Measurements from ENCODE around the gene EVA1B. TPM values are rescaled to one million over a fixed set of nuclear protein-coding genes. Genes with fewer than 3 reads are reported as not detected.
A peak's percentile ranks its signal among the peaks of the same experiment; 100 is the strongest.

EVA1B gene
- total and polyA plus RNA-seq, 2 of the 13 experiments (the other 11 are each of a cell fraction or from before 2014, with no cell fraction given): 3.9 to 6.6 TPM

- peak; percentile 31; the same call in 1 of the 2 replicates for TF ChIP-seq CTCF (CRISPR knock-in tag; IDR thresholded peaks at IDR 0.05)
- TF ChIP-seq PPARG (CRISPR knock-in tag; conservative IDR thresholded peaks at IDR 0.05): peak; percentile 59; the same call in 1 of the 2 replicates
- TF ChIP-seq CENPBD1 (CRISPR knock-in tag; IDR thresholded peaks at IDR 0.05; ENCODE audit: borderline replicate concordance, low read depth): no peak; the same call in 1 of the 2 replicates
- peak; percentile 27 to 48; a peak in 2 of 4 replicates for TF ChIP-seq KLF16 (CRISPR knock-in tag; IDR thresholded peaks at IDR 0.05)
- peak; percentile 31; the same call in 1 of the 2 replicates for TF ChIP-seq NRL (CRISPR knock-in tag; IDR thresholded peaks at IDR 0.05; ENCODE audit: borderline replicate concordance)
- TF ChIP-seq ZNF746 (CRISPR knock-in tag; IDR thresholded peaks at IDR 0.05): no peak
- TF ChIP-seq ZNF576 (CRISPR knock-in tag; IDR thresholded peaks at IDR 0.05): no peak
- no peak for TF ChIP-seq IKZF1 (IDR thresholded peaks at IDR 0.05)
- TF ChIP-seq ZNF510 (CRISPR knock-in tag; IDR thresholded peaks at IDR 0.05; ENCODE audit: low read depth): 0 out of 2 replicates have a peak, but pooled peaks have one; percentile 49
- peak; percentile 21; the same call in 1 of the 2 replicates for TF ChIP-seq CREM (IDR thresholded peaks at IDR 0.05)
- TF ChIP-seq CREM (CRISPR knock-in tag; IDR thresholded peaks at IDR 0.05): no peak
- peak; percentile 98 for TF ChIP-seq DRAP1 (CRISPR knock-in tag; IDR thresholded peaks at IDR 0.05)
- peak; percentile 53; the same call in 1 of the 2 replicates for TF ChIP-seq TGIF2 (CRISPR knock-in tag; IDR thresholded peaks at IDR 0.05)
- peak; percentile 19; the same call in 1 of the 2 replicates for TF ChIP-seq ATF7-NPFF (CRISPR knock-in tag; IDR thresholded peaks at IDR 0.05; ENCODE audit: low read depth)
- peak; percentile 71; the same call in 1 of the 2 replicates for TF ChIP-seq HDAC1 (CRISPR knock-in tag; IDR thresholded peaks at IDR 0.05)
- peak; percentile 91 for TF ChIP-seq HNF1B (CRISPR knock-in tag; IDR thresholded peaks at IDR 0.05)
- TF ChIP-seq ZNF749 (CRISPR knock-in tag; IDR thresholded peaks at IDR 0.05; ENCODE audit: borderline replicate concordance): no peak; the same call in 1 of the 2 replicates
- TF ChIP-seq SKI (IDR thresholded peaks at IDR 0.05; ENCODE audit: partially characterized antibody): peak; percentile 29
- TF ChIP-seq ZNF468 (CRISPR knock-in tag; IDR thresholded peaks at IDR 0.05): peak; percentile 13; the same call in 1 of the 2 replicates
- TF ChIP-seq ZNF160 (CRISPR knock-in tag; IDR thresholded peaks at IDR 0.05): no peak
- 0 out of 2 replicates have a peak, but pooled peaks have one; percentile 35 for TF ChIP-seq HMG20B (CRISPR knock-in tag; conservative IDR thresholded peaks at IDR 0.05)
- TF ChIP-seq MLX (CRISPR knock-in tag; IDR thresholded peaks at IDR 0.05): 0 out of 2 replicates have a peak, but pooled peaks have one; percentile 25
- TF ChIP-seq CREB1 (IDR thresholded peaks at IDR 0.05): peak; percentile 44
- TF ChIP-seq CREB1 (CRISPR knock-in tag; IDR thresholded peaks at IDR 0.05): no peak
- TF ChIP-seq ZKSCAN5 (CRISPR knock-in tag; IDR thresholded peaks at IDR 0.05): peak; percentile 90
- no peak; the same call in 1 of the 2 replicates for TF ChIP-seq PHF21A (CRISPR knock-in tag; IDR thresholded peaks at IDR 0.05)
Observed at GRCh38 chr1:36306902-36307456, 16.5 kb downstream of the EVA1B start (continued).
